Subcutaneous abdominal adipose tissue (tissue), 5 donors: ENCODE measurements around the gene LACC1.

Experiments used
- H3K27ac ChIP-seq: one replicate; pipeline ENCODE4 v1.7.0; 2013; ENCODE audit warnings: low read depth, mild to moderate bottlenecking, inconsistent platforms, low read length, moderate library complexity
- H3K27me3 ChIP-seq, 5 donors: one replicate each; pipeline ENCODE4 v1.7.0; 2013; ENCODE audit warnings: low read length in 5 of 5, inconsistent platforms in 1 of 5; ENCODE audit not compliant: control insufficient read depth in 5 of 5, insufficient read depth in 4 of 5
- H3K36me3 ChIP-seq, 5 donors: one replicate each; pipeline ENCODE4 v1.7.0; 2013; ENCODE audit warnings: low read length in 5 of 5; ENCODE audit not compliant: control insufficient read depth in 5 of 5, insufficient read depth in 5 of 5
- H3K4me1 ChIP-seq, 5 donors: one replicate each; pipeline ENCODE4 v1.7.0; 2013; ENCODE audit warnings: low read length in 5 of 5, mild to moderate bottlenecking in 3 of 5, moderate library complexity in 1 of 5; ENCODE audit not compliant: control insufficient read depth in 5 of 5, insufficient read depth in 5 of 5
- H3K4me3 ChIP-seq, 5 donors: one replicate each; pipeline ENCODE4 v1.7.0; 2013; ENCODE audit warnings: low read length in 5 of 5, low read depth in 1 of 5
- H3K9ac ChIP-seq, 5 donors: one replicate each; pipeline ENCODE4 v1.7.0; 2013; ENCODE audit warnings: low read length in 5 of 5, mild to moderate bottlenecking in 4 of 5, moderate library complexity in 3 of 5
- H3K9me3 ChIP-seq, 5 donors: one replicate each; pipeline ENCODE4 v1.7.0; 2013; ENCODE audit warnings: low read length in 5 of 5; ENCODE audit not compliant: control insufficient read depth in 5 of 5
- donor health status: healthy.
- donor health status: healthy.
- donor health status: healthy.
- donor health status: healthy.
- donor health status: healthy.

The LACC1 gene

GRCh38 chr13:43881580-43881979, 1.9 kb downstream of the LACC1 start:
- H3K27me3 ChIP-seq: no peaks in the 10 kb centered on the region
- no peak overlapping the region for H3K9ac ChIP-seq
- no peak overlapping the region for H3K27ac ChIP-seq
- H3K4me1 ChIP-seq: peaks cover 0 to 30% (median 23%) of the 10 kb centered on the region in 5 donors
- H3K9me3 ChIP-seq: no peaks in the 10 kb centered on the region
- H3K36me3 ChIP-seq: peaks cover 0 to 5% (median 0%) of the 10 kb centered on the region in 5 donors
- H3K4me3 ChIP-seq: no peak overlapping the region

DNA sequence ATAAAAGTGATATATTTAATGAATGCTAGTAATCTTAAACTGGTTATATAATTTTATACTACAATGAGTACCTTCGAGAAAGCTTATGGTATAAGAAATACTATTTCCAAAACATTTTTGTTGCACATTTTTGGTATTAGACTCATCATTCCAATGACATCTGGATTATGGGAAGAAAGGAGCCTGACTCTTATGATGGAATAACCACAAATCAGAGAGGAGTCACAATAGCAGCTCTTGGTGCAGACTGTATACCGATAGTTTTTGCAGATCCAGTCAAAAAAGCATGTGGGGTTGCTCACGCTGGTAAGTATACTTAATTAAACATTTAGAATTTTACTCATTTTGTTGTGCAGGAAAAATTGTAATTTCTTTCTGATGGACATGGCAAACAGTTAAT, 3.9 kb downstream of the LACC1 start:
- H3K4me3 ChIP-seq: no peak overlapping the region
- H3K36me3 ChIP-seq: peaks cover 0 to 7% (median under 1%) of the 10 kb centered on the region in 5 donors
- no peak overlapping the region for H3K9ac ChIP-seq
- H3K9me3 ChIP-seq: no peaks in the 10 kb centered on the region
- H3K27me3 ChIP-seq: no peaks in the 10 kb centered on the region
- peaks cover 0 to 17% (median 16%) of the 10 kb centered on the region in 5 donors for H3K4me1 ChIP-seq
- H3K27ac ChIP-seq: no peak overlapping the region

DNA sequence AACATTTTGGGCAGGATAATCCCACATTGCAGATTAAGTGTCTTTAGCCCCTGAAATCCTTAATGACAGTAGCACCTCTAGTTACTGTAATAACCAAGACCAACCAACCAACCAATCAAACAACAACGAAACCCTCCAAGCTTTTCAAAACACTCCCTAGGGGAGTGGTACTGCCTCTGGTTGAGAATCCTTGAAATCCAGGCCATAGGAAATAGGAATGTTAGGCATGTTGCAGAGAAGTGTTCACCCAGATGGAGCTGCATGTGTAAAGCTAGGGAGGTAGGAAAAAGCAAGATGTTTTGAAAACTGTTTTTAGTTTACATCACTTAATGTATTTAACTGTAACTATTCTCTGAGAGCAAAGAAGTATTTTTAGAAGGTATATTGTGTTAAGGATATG, 4.5 kb downstream of the LACC1 start:
- Histone ChIP-seq H3K36me3 (peaks cover 0 to 10% (median 2%) of the 10 kb centered on the region in 5 donors), H3K4me3 (no peak overlapping the region), H3K9ac (no peak overlapping the region), H3K9me3 (no peaks in the 10 kb centered on the region), H3K27me3 (no peaks in the 10 kb centered on the region), H3K27ac (no peak overlapping the region), H3K4me1 (peaks cover 0 to 15% (median 13%) of the 10 kb centered on the region in 5 donors)

DNA sequence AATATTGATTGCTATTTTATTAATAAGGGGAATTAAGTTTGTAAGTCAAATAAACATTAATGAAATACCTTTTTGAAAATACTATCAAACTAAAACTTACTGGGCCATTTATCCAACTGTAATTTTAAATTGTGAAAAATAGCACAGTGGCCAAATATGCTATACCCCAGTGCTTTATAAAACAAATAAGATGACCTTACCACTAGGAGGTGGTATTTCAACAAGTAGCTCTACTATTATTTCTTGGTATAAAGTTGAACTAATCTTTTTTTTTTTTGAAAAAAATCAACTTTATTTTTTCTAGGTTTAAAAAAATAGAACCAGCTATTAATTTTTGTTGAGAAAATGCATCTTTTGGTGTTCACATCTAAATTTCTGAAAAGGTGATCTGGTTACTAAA, 14.7 kb downstream of the LACC1 start:
- Histone ChIP-seq H3K4me3 (no peak overlapping the region), H3K9ac (no peak overlapping the region), H3K36me3 (peaks cover 0 to 13% (median 8%) of the 10 kb centered on the region in 5 donors), H3K4me1 (no peaks in the 10 kb centered on the region), H3K9me3 (no peaks in the 10 kb centered on the region), H3K27ac (no peak overlapping the region), H3K27me3 (no peaks in the 10 kb centered on the region)

DNA sequence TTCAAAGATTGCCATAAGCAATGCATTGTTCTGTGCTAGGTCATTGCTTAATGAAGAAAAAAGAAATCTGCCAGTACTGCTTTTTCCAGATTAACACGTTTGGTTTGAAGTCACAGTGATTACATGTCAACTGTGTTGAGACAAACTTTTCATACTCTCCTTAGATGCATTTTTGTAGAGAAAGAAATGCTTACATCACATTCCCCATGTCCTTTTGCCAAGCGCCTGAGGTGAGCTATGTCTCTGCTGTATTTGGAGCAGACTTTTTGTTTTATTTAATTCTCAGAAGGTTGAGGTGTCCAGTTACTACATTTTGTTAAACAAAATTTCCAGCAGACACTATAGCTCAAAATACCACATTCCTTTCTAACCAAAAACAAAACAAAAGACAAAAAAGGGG, 16.2 kb downstream of the LACC1 start:
- H3K27me3 ChIP-seq: no peaks in the 10 kb centered on the region
- no peaks in the 10 kb centered on the region for H3K9me3 ChIP-seq
- H3K9ac ChIP-seq: no peak overlapping the region
- H3K27ac ChIP-seq: no peak overlapping the region
- no peak overlapping the region for H3K4me3 ChIP-seq
- peaks cover 0 to 7% (median 1%) of the 10 kb centered on the region in 5 donors for H3K36me3 ChIP-seq
- H3K4me1 ChIP-seq: no peaks in the 10 kb centered on the region

GRCh38 chr13:43905435-43906031, 25.8 kb downstream of the LACC1 start:
- Histone ChIP-seq H3K4me3 (no peak overlapping the region), H3K27me3 (no peaks in the 10 kb centered on the region), H3K9ac (no peak overlapping the region), H3K9me3 (no peaks in the 10 kb centered on the region), H3K27ac (no peak overlapping the region), H3K36me3 (no peaks in the 10 kb centered on the region), H3K4me1 (no peaks in the 10 kb centered on the region)

DNA sequence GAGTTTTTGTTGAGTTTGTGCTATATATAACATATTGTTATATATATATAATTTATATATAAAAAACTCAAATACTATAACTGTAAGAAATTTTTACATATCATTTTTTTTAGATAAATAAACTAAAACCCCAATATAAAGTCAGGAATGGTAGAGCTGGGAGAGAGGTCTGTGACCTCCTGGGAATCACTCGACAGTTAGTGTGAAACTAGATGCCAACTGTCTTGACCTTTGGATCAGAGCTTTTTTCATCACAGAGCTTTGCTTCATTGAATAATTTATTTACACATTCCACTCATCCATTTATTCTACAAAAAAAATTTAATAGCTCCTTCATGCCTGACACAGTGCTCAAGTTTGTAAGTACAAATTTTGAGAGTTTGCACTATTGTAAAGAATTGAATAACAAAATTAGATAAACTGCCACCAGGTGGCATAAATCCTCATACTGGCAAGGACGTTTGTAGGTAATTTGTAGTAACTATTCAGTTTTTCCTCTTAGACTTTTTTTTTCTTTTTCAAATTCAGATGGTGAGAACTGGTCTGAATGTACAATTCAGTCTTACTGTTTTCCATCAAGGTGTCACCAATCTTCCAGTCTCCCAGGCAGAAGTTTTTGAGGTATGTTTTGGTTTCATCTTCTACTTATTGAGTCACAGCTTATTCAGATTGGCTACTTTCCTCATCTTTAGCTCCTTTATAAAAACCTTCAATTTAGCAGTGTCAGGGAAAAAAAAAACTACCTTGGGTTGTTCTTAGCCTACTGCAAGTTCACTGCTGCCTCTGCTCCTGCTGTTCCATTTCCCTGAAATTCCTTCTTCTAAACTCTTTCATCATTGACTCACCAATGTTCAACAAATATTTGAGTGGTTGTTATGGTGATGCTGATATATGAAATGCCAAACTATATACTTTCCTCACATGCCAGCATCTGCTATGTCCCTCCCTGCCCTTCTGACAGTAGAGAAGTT, 28.7 kb downstream of the LACC1 start:
- Histone ChIP-seq H3K27me3 (peaks cover 0 to 2% (median 0%) of the 10 kb centered on the region in 5 donors), H3K9ac (no peak overlapping the region), H3K27ac (no peak overlapping the region), H3K4me1 (no peaks in the 10 kb centered on the region), H3K36me3 (no peaks in the 10 kb centered on the region), H3K9me3 (no peaks in the 10 kb centered on the region), H3K4me3 (no peak overlapping the region)

DNA sequence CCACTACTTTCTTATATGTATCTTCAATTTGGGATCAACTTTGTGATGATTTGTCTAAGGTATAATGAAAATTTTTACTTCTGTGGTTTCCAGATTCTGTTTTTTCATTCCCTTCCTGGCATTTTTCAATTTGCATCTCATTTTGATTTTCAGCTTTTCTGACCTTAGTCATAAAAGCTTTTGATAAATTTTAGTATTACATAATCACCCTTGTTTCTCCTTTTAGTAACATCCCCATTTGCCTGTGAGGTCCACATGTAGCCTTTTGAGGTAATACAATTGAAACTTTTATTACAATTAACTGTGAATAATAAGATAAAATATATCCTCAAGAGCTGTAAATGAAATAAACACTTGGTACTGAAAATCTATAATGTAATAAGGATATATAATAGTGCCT, 31.2 kb downstream of the LACC1 start:
- Histone ChIP-seq H3K4me3 (no peak overlapping the region), H3K9ac (no peak overlapping the region), H3K9me3 (no peaks in the 10 kb centered on the region), H3K4me1 (no peaks in the 10 kb centered on the region), H3K36me3 (no peaks in the 10 kb centered on the region), H3K27me3 (peaks cover 0 to 2% (median 0%) of the 10 kb centered on the region in 5 donors), H3K27ac (no peak overlapping the region)

DNA sequence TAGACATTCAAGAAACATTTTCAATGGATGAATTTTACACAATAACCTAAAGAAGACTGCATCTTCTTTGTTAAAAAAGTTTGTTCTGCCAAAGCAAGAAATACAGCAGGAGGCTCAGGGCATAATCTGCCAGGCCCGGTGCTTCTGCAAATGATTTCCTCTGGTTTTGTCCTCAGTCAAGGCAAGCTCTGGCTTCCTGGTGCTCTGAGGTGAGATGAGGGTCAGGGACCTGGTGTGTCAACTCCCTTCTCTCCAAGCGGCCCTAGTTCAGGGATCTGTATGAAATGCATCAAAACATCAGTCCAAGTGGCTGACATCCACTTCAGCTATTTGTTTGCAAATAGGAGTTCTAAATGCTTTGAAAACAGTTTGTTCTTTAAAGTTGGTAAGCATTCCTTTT, 31.6 kb downstream of the LACC1 start:
- H3K36me3 ChIP-seq: no peaks in the 10 kb centered on the region
- peaks cover 0 to 3% (median 0%) of the 10 kb centered on the region in 5 donors for H3K27me3 ChIP-seq
- no peak overlapping the region for H3K27ac ChIP-seq
- no peak overlapping the region for H3K4me3 ChIP-seq
- no peaks in the 10 kb centered on the region for H3K4me1 ChIP-seq
- H3K9me3 ChIP-seq: no peaks in the 10 kb centered on the region
- H3K9ac ChIP-seq: no peak overlapping the region

GRCh38 chr13:43911871-43912270, 32.2 kb downstream of the LACC1 start:
- Histone ChIP-seq H3K27ac (no peak overlapping the region), H3K9ac (no peak overlapping the region), H3K27me3 (peaks cover 0 to 3% (median 0%) of the 10 kb centered on the region in 5 donors), H3K4me3 (no peak overlapping the region), H3K36me3 (no peaks in the 10 kb centered on the region), H3K4me1 (no peaks in the 10 kb centered on the region), H3K9me3 (no peaks in the 10 kb centered on the region)
